Measurements from ENCODE around the gene CXCR6.

Gene CXCR6

DNA sequence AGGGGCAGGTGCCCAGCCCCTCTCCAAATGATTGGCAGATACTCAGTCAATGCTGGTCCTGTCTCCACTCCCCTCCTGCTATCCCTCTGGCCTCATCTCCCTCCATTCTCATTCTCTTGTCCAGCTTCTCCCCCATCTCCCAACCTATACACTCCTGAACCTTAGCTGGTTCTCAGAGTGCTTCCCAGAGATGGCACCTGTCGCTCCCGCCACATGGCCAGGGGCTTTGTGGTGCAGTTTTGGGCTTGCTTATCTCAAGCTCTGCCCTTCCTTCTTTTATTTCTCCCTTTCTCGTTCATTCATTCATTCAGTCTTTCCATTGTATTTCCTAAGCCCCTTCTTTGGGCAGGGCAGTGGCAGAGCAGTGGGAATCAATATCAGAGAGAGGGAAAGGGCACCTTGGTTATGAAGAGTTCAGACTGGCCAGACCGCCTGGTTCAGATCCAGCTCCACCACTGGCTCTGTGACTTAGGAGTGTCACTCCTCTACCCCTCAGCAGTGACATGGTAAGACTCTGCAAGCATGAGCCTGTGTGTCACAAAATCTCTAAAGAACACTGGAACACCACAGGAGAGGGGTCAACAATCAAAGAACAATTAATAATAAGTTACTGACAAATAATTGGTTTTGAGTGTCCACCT, 20.2 kb upstream of the CXCR6 start:
- DNase-seq (ENCODE audit: low spot score): no peak

- peak; percentile 31 for DNase-seq (ENCODE audit: low spot score)
These were observed 19.5 kb upstream of the CXCR6 start for GRCh38 chr3:45923755-45924154.

DNA sequence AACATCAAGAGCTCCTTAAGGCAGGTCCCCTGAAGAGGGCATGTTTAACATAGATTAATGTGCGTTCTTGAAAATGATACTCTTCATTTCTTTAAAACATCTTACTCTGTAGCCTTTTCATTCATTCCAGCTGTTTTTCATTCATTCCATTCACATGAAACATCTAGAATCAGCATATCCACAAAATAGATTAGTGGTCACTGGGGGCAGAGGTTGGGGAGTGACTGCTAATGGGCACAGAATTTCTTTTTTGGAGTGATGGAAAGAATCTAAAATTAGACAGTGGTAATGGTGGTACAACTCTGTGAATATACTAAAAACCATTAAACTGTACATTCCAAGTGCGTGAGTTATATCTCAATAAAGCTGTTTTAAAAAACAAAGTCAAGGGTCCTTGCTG, 15.4 kb upstream of the CXCR6 start:
- peak; percentile 38 for DNase-seq (ENCODE audit: low spot score)

DNA sequence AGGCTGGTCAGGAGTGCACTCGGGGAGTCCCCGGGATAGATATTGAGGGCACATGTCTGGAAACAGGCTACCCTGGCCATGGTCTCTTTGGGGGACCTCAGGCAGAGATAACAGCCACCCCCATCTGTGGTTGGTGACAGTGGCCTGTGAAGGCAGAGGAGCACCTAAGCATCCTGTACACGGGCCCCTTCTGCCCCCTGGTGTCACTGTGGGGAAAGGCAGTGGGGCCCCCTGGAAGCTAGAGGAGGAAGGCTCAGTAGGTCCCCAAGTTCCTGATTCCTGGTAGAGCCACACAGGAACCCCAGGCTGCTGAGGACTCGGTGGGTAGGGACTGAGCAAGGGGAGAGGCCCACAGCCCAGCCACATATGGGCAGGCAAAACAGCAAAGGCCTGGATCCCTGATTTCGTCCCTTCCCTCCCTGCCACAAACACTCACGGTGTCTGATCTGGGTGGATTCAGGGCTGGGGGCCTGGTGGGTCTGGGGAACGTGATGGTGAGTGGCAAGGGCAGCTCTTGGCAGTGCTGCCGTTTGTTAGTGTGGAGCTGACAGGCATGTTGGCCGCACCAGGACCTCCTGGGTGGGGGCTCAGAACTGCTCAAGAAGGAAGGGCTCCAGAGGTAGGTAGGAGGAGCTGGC, 14.1 kb upstream of the CXCR6 start:
- peak; percentile 82 for DNase-seq (ENCODE audit: low spot score)

GRCh38 chr3:45931496-45931895, 11.8 kb upstream of the CXCR6 start:
- no peak for DNase-seq (ENCODE audit: low spot score)

- DNase-seq (ENCODE audit: low spot score): no peak
These were observed 11.2 kb upstream of the CXCR6 start for GRCh38 chr3:45932112-45932511.

- no peak for DNase-seq (ENCODE audit: low spot score)
These were observed 9.7 kb upstream of the CXCR6 start for GRCh38 chr3:45933591-45933990.

DNA sequence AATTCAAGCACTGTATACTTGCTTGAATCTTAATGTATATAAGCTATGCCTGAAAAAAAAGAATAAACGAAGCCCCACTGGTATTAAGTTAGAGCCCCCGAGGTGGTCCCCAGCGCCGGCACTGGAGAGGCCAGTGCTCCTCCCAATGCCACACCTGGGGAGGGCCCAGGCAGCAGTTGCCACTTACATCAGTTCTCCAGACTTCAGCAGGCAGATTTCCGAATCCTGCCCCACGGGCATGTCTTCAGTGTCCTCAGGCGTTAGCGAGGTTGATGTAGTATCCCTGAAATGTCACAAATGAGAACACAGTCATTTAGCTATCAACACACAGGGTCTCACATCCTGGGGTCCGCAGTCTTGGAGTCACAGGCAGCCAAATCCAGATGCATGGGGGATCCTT, 7.0 kb upstream of the CXCR6 start:
- no peak for DNase-seq (ENCODE audit: low spot score)

GRCh38 chr3:45937206-45938042, 5.8 kb upstream of the CXCR6 start:
- DNase-seq (ENCODE audit: low spot score): no peak

- DNase-seq (ENCODE audit: low spot score): no peak
These were observed 5.2 kb upstream of the CXCR6 start for GRCh38 chr3:45938043-45938435.

DNA sequence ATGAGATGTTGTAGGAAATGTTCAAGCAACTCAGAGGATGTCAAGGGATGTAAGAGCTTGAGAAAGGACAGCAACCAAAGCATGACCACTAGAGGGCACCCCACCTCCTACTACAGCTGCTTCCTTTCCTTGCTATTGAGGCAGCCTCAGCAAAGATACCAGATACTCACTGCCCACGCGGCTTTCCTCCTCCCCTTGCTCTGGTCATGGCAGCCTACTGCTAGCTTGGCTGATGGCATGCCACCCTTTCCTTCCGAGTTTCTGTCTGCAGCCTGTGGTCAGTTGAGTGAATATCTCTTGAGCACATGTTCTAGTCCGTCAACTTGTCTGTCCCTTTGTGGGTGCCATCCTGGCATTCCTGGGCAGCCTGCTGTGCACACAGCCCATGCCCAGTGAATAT, 4.4 kb upstream of the CXCR6 start:
- DNase-seq (ENCODE audit: low spot score): peak; percentile 87

- DNase-seq (ENCODE audit: low spot score): no peak
These were observed 3.9 kb upstream of the CXCR6 start for GRCh38 chr3:45939341-45939771.

- no peak for DNase-seq (ENCODE audit: low spot score)
These were observed 3.1 kb upstream of the CXCR6 start for GRCh38 chr3:45940004-45940780.

DNA sequence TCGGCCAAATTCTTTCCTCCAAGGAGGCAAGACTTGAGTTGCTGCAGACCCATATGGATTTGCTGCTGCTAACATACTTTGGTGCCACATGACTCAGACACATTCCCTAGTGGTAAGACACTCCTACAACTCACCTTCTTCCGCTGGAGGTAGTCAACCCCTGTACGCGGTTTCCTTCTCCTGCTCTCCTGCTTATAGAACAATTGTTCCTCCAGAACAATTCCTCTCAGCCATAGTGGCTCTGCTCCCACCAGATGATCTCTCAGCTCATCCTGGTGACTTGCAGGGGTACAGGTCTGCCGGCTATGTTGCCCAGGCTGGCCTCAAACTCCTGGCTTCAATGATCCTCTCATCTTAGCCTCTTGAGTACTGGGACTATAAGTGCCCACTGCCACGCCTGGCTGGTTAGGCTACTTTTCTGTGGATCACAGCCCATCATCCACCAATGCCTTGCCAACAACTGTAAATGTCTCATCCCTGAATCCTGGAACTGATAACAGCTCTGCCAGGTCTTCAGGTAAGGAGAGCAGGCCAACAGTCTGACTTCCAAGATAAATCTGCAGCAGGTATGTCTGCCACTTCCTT, 2.4 kb upstream of the CXCR6 start:
- no peak for DNase-seq (ENCODE audit: low spot score)

DNA sequence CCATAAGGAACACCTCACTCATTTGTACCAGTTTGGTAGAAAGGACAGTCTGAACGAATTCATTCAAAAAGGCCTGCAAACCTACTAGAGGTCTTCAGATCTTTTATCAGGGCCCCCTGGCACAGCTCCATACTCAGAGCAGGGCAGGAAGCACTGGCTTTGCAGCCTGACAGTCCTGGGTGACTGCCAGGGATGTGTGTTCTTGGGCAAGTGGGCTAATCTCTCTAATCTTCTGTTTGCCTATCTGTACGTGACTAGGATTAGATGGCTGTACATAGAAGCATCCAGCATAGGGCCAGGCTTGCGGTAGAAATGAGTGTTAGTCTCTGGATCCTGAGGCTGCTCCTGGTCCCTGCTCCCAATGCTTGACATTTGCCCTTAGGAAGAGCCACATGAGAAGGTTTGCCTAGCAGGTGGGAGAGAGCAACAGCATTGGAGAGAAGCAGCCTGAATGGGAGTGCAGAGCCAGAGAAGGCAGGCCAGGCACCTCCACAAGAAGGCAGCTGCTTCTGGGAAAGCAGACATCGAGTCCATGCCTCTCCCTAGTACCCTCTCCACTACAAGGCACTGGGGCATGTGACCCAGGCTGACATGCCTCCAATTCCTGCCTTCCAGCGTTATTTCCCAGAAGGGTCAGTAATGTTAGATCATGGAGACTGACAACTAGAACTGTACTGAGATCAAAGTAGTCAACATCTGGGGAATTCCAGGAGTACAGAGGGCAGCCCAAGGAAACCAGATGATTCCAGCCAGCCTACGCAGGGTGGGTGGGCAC, 1.0 kb upstream of the CXCR6 start:
- no peak for DNase-seq (ENCODE audit: low spot score)

GRCh38 chr3:45944830-45945620, 1.8 kb downstream of the CXCR6 start:
- no peak for DNase-seq (ENCODE audit: low spot score)

GRCh38 chr3:45946307-45946706, 3.0 kb downstream of the CXCR6 start:
- no peak for DNase-seq (ENCODE audit: low spot score)

DNA sequence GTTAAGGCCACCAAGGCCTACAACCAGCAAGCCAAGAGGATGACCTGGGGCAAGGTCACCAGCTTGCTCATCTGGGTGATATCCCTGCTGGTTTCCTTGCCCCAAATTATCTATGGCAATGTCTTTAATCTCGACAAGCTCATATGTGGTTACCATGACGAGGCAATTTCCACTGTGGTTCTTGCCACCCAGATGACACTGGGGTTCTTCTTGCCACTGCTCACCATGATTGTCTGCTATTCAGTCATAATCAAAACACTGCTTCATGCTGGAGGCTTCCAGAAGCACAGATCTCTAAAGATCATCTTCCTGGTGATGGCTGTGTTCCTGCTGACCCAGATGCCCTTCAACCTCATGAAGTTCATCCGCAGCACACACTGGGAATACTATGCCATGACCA, 3.6 kb downstream of the CXCR6 start:
- no peak for DNase-seq (ENCODE audit: low spot score)

GRCh38 chr3:45947361-45947760, 4.1 kb downstream of the CXCR6 start:
- no peak for DNase-seq (ENCODE audit: low spot score)

DNA sequence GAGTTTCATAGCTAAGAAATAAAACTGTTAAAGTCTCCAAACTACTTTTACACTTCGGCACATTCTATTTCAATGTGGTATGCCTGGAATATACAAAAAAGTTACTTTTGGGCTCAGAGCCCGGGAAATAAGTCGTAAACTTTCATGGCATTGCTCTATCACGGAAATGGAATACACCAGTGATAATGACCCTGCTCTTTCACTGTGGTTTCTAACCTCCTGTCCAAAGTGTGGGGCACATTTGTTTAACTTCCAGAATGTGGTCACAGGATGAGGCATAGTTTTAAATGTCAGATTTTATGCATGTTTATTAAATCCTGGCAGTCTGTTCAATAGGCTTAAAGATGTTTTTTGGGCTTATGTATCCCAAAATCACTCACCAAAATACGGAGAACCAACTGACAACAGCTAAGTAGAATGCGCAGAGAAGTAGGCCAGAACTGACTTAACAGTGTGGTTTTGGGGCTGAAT, 5.1 kb downstream of the CXCR6 start:
- peak; percentile 89 for DNase-seq (ENCODE audit: low spot score)

Measured in GM03348 (cell line).